NCI-H510A (cell line): ENCODE data around the gene NECTIN2.
A peak's percentile ranks its signal among the peaks of the same experiment; 100 is the strongest.

Source experiments
- DNase-seq: peaks from one replicate; lab custom pipeline; 2025; lab: John Stamatoyannopoulos, UW

The NECTIN2 gene

GRCh38 chr19:44845612-44846454, at the start of gene NECTIN2:
NECTIN2 (plus strand) TSS chr19:44846297; CDS start chr19:44846526, 229 bp downstream.
- DNase-seq: peak; percentile 87

- peak; percentile 79 for DNase-seq
These were observed 49.4 kb upstream of the NECTIN2 start for GRCh38 chr19:44796701-44797115.

- DNase-seq: no peak
These were observed 46.3 kb upstream of the NECTIN2 start for GRCh38 chr19:44799627-44800346.

DNA sequence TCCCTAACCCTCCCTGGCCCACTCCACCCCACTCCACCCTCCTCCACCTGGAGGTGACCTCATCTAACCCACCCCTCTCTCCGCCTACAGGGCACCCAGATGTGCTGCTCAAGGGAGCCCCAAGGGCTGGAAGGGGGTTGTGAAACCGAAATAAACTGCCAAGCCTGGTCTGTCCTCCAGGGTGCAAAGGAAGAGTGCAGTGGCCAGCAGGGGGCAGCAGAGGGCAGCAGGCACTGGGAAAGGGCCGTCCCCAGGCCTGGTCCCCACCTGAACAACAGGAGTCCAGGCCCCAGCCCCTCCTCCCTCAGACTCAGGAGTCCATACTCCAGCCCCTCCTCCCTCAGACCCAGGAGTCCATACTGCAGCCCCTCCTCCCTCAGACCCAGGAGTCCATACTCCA, 45.6 kb upstream of the NECTIN2 start:
- peak; percentile 72 for DNase-seq

DNA sequence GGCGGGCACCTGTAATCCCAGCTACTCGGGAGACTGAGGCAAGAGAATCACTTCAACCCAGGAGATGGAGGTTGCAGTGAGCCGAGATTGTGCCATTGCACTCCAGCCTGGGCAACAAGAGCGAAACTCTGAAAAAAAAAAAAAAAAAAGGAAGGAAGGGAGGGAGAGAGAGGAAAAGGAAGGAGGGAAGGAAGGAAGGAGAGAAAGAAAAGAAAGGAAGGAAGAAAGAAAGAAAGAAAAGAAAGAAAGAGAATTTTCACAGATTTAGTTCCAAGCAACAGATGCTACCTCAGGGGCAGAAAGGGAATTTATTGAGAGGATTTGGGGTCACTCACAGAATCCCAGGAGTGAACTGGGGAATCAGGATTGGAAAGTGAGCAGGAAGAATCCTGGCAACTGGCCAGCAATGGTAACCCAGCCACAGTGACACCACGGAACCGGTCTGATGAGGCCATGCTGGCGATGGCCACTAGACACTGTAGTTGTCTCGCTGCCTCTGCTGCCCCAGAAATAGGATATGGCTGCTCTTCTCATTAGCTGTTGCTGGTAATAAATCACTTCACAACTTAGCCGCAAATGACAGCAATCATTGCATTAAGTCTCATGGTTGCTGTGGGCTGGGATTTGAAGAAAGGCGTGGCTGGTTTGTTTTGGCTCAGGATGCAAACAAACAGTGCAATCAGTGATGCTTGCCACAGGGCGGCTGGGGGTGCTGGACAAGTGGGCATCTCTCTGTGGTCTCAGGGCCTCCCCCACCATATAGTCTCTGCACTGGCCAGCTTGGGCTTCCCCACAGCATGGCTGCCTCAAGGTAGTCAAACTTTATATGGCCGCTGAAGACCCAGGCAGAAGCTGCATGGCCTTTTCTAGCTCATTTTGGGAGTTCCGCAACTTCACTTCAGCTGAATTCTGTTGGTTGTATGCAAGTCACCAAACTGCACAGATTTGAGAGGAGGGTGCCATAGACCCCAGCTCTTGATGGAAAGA, 42.4 kb upstream of the NECTIN2 start:
- DNase-seq: peak; percentile 92

GRCh38 chr19:44806291-44806690, 39.8 kb upstream of the NECTIN2 start:
- no peak for DNase-seq

- DNase-seq: peak; percentile 90
These were observed 38.9 kb upstream of the NECTIN2 start for GRCh38 chr19:44807162-44807561.

DNA sequence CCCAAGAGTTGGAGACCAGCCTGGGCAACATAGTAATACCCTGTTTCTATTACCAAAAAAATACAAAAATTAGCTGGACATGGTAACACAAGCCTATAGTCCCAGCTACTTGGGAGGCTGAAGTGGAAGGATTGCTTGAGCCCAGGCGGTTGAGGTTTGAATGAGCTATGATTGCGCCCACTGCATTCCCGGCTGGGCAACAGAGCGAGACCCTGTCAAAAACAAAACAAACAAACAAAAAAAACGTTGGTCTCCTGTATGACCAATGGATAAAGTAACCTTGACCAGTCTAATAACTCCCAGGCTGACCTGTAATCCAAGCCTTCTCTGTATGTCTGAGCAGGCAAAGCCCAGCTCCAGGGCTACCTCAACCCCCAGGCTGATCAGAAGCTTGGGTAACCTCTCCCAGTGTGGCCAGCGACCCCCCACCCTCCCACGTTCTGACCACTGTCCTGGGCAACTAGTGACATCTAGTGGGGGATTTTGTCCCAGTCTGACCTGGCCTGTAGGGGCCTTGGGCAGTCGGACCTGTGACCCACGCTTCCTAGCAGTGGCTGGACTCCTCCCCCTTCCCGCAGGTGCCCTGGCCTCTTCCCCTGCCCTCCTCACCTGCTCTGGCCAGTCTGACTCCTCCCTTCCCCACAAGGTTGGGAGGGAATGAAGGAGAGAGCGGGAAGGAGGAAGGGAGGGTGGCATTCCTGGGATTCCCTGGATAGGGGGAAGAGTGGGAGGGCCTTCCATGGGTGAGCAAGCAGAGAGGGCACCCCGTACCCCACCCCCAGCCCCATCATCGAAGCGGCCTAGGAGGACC, 38.2 kb upstream of the NECTIN2 start:
- DNase-seq: peak; percentile 60

DNA sequence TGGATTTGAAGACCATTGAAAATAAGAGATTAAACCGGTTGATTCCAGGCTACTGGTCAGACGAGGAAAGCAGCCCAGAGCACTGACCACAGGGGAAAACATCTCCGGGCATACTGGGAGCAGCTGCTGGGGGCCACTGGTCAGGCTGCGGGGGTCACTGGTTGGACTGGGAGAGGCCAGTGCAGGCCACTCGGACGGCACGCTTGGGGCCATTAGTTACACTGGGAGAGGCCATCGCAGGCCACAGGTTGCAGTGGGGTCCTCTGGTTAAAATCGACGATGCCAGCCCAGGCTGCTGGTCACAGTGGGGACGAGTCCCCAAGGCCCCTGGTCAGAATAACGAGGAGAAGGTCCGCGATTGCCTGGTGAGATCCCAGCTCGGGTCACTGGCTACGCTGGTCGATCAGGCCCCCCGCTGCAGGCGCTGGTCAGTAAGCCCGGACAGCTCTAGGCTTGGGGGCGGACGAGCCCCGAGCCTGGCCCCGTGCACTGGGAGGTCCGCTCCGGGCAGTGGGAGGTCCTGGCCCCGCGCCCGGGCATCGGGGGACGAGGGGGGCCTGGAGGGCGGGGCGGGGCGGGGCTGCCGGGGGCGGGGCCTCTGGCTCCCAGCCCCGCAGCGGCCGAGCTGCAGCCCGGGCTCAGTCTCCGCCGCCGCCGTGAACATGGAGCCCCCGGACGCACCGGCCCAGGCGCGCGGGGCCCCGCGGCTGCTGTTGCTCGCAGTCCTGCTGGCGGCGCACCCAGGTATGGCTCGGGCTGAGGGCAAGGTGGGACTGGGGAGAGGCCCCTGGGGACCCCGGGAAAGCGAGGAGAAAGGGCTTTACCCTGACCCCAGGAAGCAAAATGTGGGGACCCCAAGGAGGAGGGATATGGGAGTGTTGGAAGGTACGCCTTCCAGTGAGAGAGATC, 37.4 kb upstream of the NECTIN2 start, which contains the start of gene BCAM:
TSS of gene BCAM (plus strand) at position 641 of the 909 bp plus-strand sequence. CDS start at position 663, 22 bp downstream.
- DNase-seq: peak; percentile 49

- DNase-seq: no peak
These were observed 36.4 kb upstream of the NECTIN2 start for GRCh38 chr19:44809577-44810233.

DNA sequence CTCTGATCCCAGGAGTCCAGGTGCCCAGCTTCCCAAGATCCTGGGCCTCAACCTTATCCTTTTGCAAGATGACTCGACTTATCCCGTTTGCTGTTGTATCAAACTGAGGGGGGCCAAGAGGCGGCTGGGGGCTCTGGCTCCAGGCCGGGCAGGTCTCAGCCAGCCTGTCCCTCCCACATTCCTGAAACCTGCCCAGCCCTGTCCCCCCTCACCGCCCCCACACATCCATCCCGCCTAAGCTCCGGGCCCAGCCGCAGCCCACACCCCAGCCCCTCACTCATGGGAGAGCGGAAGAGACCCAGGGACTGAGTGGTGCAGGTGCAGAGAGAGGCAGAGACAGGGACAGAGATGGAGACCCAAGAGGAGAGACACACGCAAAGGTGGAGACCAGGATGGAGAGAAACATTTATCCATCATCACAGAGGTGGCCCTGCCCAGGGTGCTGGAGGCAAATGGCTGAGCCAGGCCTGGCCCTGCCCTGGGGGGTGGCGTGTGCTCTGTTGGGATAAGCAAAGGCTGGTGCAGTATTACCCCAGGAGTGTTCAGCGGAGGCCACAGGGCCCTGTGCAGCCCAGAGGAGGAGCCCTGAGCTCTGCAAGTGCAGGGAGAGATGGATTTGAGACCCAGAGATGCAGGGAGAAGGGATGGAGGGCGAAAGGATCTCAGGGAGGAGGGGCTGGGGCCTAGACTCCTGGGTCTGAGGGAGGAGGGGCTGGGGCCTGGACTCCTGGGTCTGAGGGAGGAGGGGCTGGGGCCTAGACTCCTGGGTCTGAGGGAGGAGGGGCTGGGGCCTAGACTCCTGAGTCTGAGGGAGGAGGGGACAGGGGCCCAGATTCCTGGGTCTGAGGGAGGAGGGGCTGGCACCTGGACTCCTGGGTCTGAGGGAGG, 35.6 kb upstream of the NECTIN2 start:
- no peak for DNase-seq

GRCh38 chr19:44811122-44811419, 35.0 kb upstream of the NECTIN2 start:
- DNase-seq: no peak

DNA sequence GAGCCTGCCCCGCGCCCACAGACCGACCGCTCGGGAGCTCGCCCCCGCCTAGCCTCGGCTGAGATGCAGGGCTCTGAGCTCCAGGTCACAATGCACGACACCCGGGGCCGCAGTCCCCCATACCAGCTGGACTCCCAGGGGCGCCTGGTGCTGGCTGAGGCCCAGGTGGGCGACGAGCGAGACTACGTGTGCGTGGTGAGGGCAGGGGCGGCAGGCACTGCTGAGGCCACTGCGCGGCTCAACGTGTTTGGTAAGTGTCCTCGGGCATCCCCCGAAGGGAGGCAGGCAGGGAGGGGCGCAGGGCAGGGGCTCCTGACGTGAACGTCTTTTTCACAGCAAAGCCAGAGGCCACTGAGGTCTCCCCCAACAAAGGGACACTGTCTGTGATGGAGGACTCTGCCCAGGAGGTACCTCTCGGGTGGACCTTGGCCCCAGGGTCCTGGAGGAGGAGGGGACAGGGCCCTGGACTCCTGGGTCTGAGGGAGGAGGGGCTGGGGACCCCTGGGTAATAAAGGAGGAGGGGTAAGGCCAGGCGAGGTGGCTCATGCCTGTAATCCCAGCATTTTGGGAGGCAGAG, 33.9 kb upstream of the NECTIN2 start:
- DNase-seq: no peak

GRCh38 chr19:44813070-44813840, 32.8 kb upstream of the NECTIN2 start:
- DNase-seq: no peak

DNA sequence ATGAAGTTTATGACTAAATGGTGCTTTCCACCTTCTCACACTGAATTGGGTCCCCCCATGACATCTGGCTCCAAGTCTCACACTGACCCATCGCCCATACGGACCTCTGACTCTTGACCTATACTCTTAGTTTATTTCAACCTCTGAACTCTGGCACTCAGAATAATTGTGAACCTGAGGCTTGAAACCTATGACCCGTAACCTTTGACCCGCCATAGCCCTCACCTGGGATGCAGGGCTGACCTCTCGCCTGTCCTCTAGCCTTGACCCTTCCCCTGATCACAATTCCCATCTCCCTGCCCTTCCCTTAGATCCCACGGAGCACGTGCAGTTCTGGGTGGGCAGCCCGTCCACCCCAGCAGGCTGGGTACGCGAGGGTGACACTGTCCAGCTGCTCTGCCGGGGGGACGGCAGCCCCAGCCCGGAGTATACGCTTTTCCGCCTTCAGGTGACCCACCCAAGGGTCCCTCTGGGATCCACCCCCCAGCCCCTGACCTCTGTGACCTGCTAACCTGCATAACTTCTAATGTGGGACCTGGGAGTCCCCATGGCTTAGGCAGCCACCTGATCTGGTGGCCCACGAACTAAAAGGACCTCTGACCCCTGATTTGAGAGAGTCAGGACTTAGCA, 32.1 kb upstream of the NECTIN2 start:
- no peak for DNase-seq

DNA sequence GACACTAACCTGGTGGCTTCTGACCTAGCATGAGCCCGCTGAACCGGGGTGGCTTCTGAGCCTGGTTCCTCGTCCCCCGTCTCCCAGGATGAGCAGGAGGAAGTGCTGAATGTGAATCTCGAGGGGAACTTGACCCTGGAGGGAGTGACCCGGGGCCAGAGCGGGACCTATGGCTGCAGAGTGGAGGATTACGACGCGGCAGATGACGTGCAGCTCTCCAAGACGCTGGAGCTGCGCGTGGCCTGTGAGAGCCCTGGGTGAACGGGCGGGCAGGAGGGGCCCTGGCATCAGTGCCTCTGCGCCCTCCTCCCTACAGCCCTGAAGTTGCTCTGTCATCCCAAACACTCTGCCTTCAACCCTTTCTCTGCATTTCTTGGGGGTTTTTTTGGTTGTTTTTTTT, 31.6 kb upstream of the NECTIN2 start:
- DNase-seq: no peak

DNA sequence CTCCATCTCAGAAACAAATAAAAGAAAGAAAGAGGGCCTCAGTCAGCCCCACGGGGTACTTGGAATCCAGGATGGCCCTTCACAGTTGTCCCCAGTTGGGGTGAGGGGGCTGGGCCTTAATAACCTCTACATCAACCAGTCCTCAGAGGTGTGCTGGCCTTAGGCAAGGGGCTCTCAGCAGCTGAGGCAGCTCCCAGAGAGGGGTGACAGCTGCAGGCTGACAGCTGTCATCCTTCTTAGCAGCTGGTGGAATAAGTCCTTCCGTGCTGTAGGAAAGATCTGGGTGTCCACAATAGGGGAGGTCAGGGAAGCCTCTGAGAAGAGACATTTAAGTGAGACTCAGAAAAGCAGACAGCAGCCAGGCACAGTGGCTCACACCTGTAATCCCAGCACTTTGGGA, 29.8 kb upstream of the NECTIN2 start:
- DNase-seq: no peak
